ENCODE results near the gene UCHL1. TPM values are rescaled to one million over a fixed set of nuclear protein-coding genes. Genes with fewer than 3 reads are reported as not detected.

UCHL1 gene
- total RNA-seq, 1 experiment from 2014 or later = 0.54 TPM

GRCh38 chr4:41262198-41262597, 5.5 kb downstream of the UCHL1 start:
- H3K9me2 ChIP-seq (ENCODE audit: insufficient read depth) = no peaks in the 10 kb centered on the region
- ChIA-PET CTCF (no interaction called here), POLR2A (no interaction called here), RAD21 (ENCODE audit: low non-redundant PET in 1 of 2, low total read pairs in 2 of 2, uncharacterized antibody in 2 of 2, unreplicated experiment in 2 of 2) (no interaction called here)
- H3K27me3 ChIP-seq (ENCODE audit: insufficient read depth, low read length) = no peaks in the 10 kb centered on the region
- H2AFZ ChIP-seq (ENCODE audit: low read depth, low read length, poor library complexity, severe bottlenecking) = no peak overlapping the region
- no TSS peak for BruUV-seq (replicated peaks)
- no peak for DNase-seq (ENCODE audit: low read depth, low spot score)
- no peak overlapping the region for H3K9ac ChIP-seq (ENCODE audit: low read length)
- no peak overlapping the region for H3K4me3 ChIP-seq (replicated peaks in 1 of 2; ENCODE audit: low read depth in 1 of 2, low read length in 2 of 2)
- no peaks in the 10 kb centered on the region for H3K79me2 ChIP-seq (ENCODE audit: insufficient read depth, low read length)
- peaks cover 0 to 8% of the 10 kb centered on the region in 2 experiments; a peak in 2 of 4 replicates for H3K4me1 ChIP-seq (ENCODE audit: control insufficient read depth in 1 of 2, insufficient read depth in 2 of 2, low read length in 2 of 2)
- TF ChIP-seq ELF1 (IDR thresholded peaks at IDR 0.05; ENCODE audit: borderline replicate concordance, low read depth) = no peak
- TF ChIP-seq FOSL1 (IDR thresholded peaks at IDR 0.05; ENCODE audit: low read depth) = no peak
- TF ChIP-seq TCF7L2 (IDR thresholded peaks at IDR 0.05; ENCODE audit: borderline replicate concordance, extremely low read depth, insufficient read depth, insufficient read length) = no peak
- TF ChIP-seq ATF3 (IDR thresholded peaks at IDR 0.05) = no peak
- TF ChIP-seq POLR2A (IDR thresholded peaks at IDR 0.05; ENCODE audit: borderline replicate concordance, extremely low read depth, insufficient read depth, insufficient read length) = no peak
- no peak for TF ChIP-seq SP1 (IDR thresholded peaks at IDR 0.05; ENCODE audit: low read depth)
- TF ChIP-seq SRF (IDR thresholded peaks at IDR 0.05; ENCODE audit: low read depth) = no peak
- no peak for TF ChIP-seq EZH2phosphoT487 (IDR thresholded peaks at IDR 0.05; ENCODE audit: borderline replicate concordance)
- TF ChIP-seq, protein P1, sequence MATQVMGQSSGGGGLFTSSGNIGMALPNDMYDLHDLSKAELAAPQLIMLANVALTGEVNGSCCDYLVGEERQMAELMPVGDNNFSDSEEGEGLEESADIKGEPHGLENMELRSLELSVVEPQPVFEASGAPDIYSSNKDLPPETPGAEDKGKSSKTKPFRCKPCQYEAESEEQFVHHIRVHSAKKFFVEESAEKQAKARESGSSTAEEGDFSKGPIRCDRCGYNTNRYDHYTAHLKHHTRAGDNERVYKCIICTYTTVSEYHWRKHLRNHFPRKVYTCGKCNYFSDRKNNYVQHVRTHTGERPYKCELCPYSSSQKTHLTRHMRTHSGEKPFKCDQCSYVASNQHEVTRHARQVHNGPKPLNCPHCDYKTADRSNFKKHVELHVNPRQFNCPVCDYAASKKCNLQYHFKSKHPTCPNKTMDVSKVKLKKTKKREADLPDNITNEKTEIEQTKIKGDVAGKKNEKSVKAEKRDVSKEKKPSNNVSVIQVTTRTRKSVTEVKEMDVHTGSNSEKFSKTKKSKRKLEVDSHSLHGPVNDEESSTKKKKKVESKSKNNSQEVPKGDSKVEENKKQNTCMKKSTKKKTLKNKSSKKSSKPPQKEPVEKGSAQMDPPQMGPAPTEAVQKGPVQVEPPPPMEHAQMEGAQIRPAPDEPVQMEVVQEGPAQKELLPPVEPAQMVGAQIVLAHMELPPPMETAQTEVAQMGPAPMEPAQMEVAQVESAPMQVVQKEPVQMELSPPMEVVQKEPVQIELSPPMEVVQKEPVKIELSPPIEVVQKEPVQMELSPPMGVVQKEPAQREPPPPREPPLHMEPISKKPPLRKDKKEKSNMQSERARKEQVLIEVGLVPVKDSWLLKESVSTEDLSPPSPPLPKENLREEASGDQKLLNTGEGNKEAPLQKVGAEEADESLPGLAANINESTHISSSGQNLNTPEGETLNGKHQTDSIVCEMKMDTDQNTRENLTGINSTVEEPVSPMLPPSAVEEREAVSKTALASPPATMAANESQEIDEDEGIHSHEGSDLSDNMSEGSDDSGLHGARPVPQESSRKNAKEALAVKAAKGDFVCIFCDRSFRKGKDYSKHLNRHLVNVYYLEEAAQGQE (IDR thresholded peaks at IDR 0.05; ENCODE audit: low read depth) = no peak
- TF ChIP-seq EZH2 (IDR thresholded peaks at IDR 0.05) = no peak
- TF ChIP-seq ZNF274 (IDR thresholded peaks at IDR 0.05; ENCODE audit: low read depth, low read length) = no peak
- TF ChIP-seq, protein P2, sequence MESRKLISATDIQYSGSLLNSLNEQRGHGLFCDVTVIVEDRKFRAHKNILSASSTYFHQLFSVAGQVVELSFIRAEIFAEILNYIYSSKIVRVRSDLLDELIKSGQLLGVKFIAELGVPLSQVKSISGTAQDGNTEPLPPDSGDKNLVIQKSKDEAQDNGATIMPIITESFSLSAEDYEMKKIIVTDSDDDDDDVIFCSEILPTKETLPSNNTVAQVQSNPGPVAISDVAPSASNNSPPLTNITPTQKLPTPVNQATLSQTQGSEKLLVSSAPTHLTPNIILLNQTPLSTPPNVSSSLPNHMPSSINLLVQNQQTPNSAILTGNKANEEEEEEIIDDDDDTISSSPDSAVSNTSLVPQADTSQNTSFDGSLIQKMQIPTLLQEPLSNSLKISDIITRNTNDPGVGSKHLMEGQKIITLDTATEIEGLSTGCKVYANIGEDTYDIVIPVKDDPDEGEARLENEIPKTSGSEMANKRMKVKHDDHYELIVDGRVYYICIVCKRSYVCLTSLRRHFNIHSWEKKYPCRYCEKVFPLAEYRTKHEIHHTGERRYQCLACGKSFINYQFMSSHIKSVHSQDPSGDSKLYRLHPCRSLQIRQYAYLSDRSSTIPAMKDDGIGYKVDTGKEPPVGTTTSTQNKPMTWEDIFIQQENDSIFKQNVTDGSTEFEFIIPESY (IDR thresholded peaks at IDR 0.05; ENCODE audit: extremely low read depth, insufficient replicate concordance, low read length) = no peak
- no peak for TF ChIP-seq CEBPB (IDR thresholded peaks at IDR 0.05; ENCODE audit: low read depth)
- TF ChIP-seq MAX (IDR thresholded peaks at IDR 0.05) = no peak
- no peak for TF ChIP-seq ZFX (IDR thresholded peaks at IDR 0.05)
- TF ChIP-seq CBX3 (IDR thresholded peaks at IDR 0.05; ENCODE audit: low read depth) = no peak
- no peak for TF ChIP-seq CTCF (IDR thresholded peaks at IDR 0.05 in 2 of 3, conservative IDR thresholded peaks at IDR 0.05 in 1 of 3; ENCODE audit: borderline replicate concordance in 1 of 3, insufficient read depth in 1 of 3, low read depth in 2 of 3, low read length in 2 of 3)
- TF ChIP-seq SIN3A (IDR thresholded peaks at IDR 0.05; ENCODE audit: low read depth) = no peak
- no peak for TF ChIP-seq RAD21 (IDR thresholded peaks at IDR 0.05; ENCODE audit: low read depth)
- H3K36me3 ChIP-seq (ENCODE audit: control insufficient read depth in 1 of 2, insufficient read depth in 2 of 2, low read length in 2 of 2) = no peaks in the 10 kb centered on the region
- H3K9me3 ChIP-seq (ENCODE audit: control insufficient read depth in 1 of 2, insufficient read depth in 1 of 2, low read depth in 1 of 2, low read length in 2 of 2) = no peaks in the 10 kb centered on the region
- no peak overlapping the region for H3K4me2 ChIP-seq (ENCODE audit: low read length)
- no peak overlapping the region for H3K27ac ChIP-seq (ENCODE audit: low read depth, low read length)
- ATAC-seq = no peak
- intact Hi-C loops (cut with micrococcal nuclease) = no loop called here
- H4K20me1 ChIP-seq (ENCODE audit: insufficient read depth) = no peaks in the 10 kb centered on the region
